Measurements from ENCODE around the gene OR2A5.

OR2A5 gene

GRCh38 chr7:144022169-144022568 is 26.6 kb upstream of the OR2A5 start:
- no peaks in the 10 kb centered on the region for H3K36me3 ChIP-seq (ENCODE audit: insufficient read depth, low read length)
- no peaks in the 10 kb centered on the region for H3F3A ChIP-seq (ENCODE audit: insufficient read depth, low read length)
- no peak overlapping the region for H2AFZ ChIP-seq (ENCODE audit: low read length)
- no peaks in the 10 kb centered on the region for H3K79me2 ChIP-seq (ENCODE audit: insufficient read depth, low read length)
- no peak overlapping the region for H3K4me3 ChIP-seq (ENCODE audit: low read depth, low read length, poor library complexity, severe bottlenecking)
- no peaks in the 10 kb centered on the region for H3K27me3 ChIP-seq (ENCODE audit: insufficient read depth, low read length)
- no peak for TF ChIP-seq CTCF (IDR thresholded peaks at IDR 0.05; ENCODE audit: low read length)
- TF ChIP-seq EZH2 (IDR thresholded peaks at IDR 0.05; ENCODE audit: borderline replicate concordance, low read length): no peak
- no peaks in the 10 kb centered on the region for H4K20me1 ChIP-seq (ENCODE audit: insufficient read depth, low read length)
- no peak overlapping the region for H3K4me2 ChIP-seq (ENCODE audit: low read length)
- H3K27ac ChIP-seq (ENCODE audit: low read depth, low read length, poor library complexity, severe bottlenecking): no peak overlapping the region
- no peaks in the 10 kb centered on the region for H3K4me1 ChIP-seq (ENCODE audit: insufficient read depth, low read length, severe bottlenecking)
- H3K9me2 ChIP-seq (ENCODE audit: low read depth, low read length): no peaks in the 10 kb centered on the region
- H3K9me3 ChIP-seq (ENCODE audit: low read length): no peaks in the 10 kb centered on the region
- no peak overlapping the region for H3K9ac ChIP-seq (ENCODE audit: low read length)

- Histone ChIP-seq H2AFZ (ENCODE audit: low read length) (no peak overlapping the region), H3K4me2 (ENCODE audit: low read length) (no peak overlapping the region), H3K79me2 (ENCODE audit: insufficient read depth, low read length) (no peaks in the 10 kb centered on the region), H3K4me3 (ENCODE audit: low read depth, low read length, poor library complexity, severe bottlenecking) (no peak overlapping the region), H4K20me1 (ENCODE audit: insufficient read depth, low read length) (no peaks in the 10 kb centered on the region), H3K9me3 (ENCODE audit: low read length) (no peaks in the 10 kb centered on the region), H3K36me3 (ENCODE audit: insufficient read depth, low read length) (no peaks in the 10 kb centered on the region), H3K9me2 (ENCODE audit: low read depth, low read length) (no peaks in the 10 kb centered on the region), H3K9ac (ENCODE audit: low read length) (no peak overlapping the region), H3K27ac (ENCODE audit: low read depth, low read length, poor library complexity, severe bottlenecking) (no peak overlapping the region), H3K27me3 (ENCODE audit: insufficient read depth, low read length) (no peaks in the 10 kb centered on the region), H3K4me1 (ENCODE audit: insufficient read depth, low read length, severe bottlenecking) (no peaks in the 10 kb centered on the region), H3F3A (ENCODE audit: insufficient read depth, low read length) (no peaks in the 10 kb centered on the region)
- TF ChIP-seq CTCF (IDR thresholded peaks at IDR 0.05; ENCODE audit: low read length): no peak
- TF ChIP-seq EZH2 (IDR thresholded peaks at IDR 0.05; ENCODE audit: borderline replicate concordance, low read length): no peak
Measured at GRCh38 chr7:144023171-144023827, 25.4 kb upstream of the OR2A5 start.

- no peak overlapping the region for H3K9ac ChIP-seq (ENCODE audit: low read length)
- H3K4me1 ChIP-seq (ENCODE audit: insufficient read depth, low read length, severe bottlenecking): no peaks in the 10 kb centered on the region
- no peaks in the 10 kb centered on the region for H4K20me1 ChIP-seq (ENCODE audit: insufficient read depth, low read length)
- H3K27me3 ChIP-seq (ENCODE audit: insufficient read depth, low read length): no peaks in the 10 kb centered on the region
- H3K27ac ChIP-seq (ENCODE audit: low read depth, low read length, poor library complexity, severe bottlenecking): no peak overlapping the region
- no peaks in the 10 kb centered on the region for H3K36me3 ChIP-seq (ENCODE audit: insufficient read depth, low read length)
- no peaks in the 10 kb centered on the region for H3F3A ChIP-seq (ENCODE audit: insufficient read depth, low read length)
- TF ChIP-seq EZH2 (IDR thresholded peaks at IDR 0.05; ENCODE audit: borderline replicate concordance, low read length) (no peak), CTCF (IDR thresholded peaks at IDR 0.05; ENCODE audit: low read length) (no peak)
- no peak overlapping the region for H3K4me2 ChIP-seq (ENCODE audit: low read length)
- H3K79me2 ChIP-seq (ENCODE audit: insufficient read depth, low read length): no peaks in the 10 kb centered on the region
- H3K4me3 ChIP-seq (ENCODE audit: low read depth, low read length, poor library complexity, severe bottlenecking): no peak overlapping the region
- H3K9me2 ChIP-seq (ENCODE audit: low read depth, low read length): no peaks in the 10 kb centered on the region
- H2AFZ ChIP-seq (ENCODE audit: low read length): no peak overlapping the region
- H3K9me3 ChIP-seq (ENCODE audit: low read length): no peaks in the 10 kb centered on the region
Measured at GRCh38 chr7:144024213-144024612, 24.5 kb upstream of the OR2A5 start.

All from OCI-LY1 (cell line).